Stimulated activated naive CD4-positive, alpha-beta T cell treated with Interleukin-2 at 50 U/mL for 16 hours (primary cell): ENCODE data around the gene IPO4.
"Not testable (repeated sequence)": the region's sequence is repeated elsewhere in the genome, so short reads cannot be mapped to it uniquely, and the experiment has no call there.

ENCODE experiments used
- DNase-seq: peaks from one replicate; lab custom pipeline; 2025; lab: John Stamatoyannopoulos, UW

IPO4 gene

DNA sequence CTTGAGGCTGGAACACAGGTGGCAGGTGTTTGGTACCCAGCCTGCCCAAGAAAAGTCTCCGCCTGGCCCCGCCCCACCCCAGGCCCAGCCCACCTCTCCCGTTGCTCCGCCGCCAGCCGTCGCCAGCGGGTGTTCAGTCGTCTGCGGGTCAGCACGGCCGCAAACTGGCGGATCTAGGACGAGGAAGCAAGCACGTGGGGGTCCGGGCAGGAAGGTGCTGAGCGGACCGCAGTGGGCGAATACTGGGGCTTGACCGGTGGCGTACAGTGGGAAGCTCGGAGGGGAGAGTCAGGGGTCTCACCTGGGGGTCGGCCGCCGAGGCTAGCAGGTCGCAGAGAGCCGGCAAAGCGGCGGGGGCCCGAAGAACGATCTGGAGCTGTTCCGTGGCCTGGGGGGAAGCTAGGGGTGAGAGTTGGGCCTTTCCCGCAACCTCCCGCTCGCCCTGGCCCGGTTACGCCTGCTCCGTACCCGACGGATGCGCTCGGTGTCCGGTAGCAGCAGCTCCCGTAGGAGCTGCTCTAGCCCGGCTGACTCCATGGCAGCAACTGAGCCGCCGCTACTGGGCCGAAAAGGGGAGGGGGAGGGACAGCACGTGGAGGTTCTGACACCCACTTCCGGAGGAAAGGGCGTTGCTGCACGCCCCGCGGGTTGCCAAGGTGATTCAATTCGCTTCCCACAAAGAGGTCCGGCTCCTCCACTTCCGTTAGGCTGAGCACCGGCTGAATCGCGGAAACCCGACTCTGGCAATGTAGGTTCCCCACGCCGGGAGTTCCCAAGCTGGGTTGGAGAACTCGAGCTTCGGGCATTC is at the start of gene IPO4:
Gene IPO4 (minus strand): TSS at position 566 of the 808 bp plus-strand sequence. CDS start 29 bp downstream, at position 537.
- DNase-seq, result peak; percentile 96

- no peak for DNase-seq
Observed at GRCh38 chr14:24238123-24238522, 49.5 kb upstream of the IPO4 start.

GRCh38 chr14:24237463-24237955 is 48.9 kb upstream of the IPO4 start:
- DNase-seq, result no peak

DNA sequence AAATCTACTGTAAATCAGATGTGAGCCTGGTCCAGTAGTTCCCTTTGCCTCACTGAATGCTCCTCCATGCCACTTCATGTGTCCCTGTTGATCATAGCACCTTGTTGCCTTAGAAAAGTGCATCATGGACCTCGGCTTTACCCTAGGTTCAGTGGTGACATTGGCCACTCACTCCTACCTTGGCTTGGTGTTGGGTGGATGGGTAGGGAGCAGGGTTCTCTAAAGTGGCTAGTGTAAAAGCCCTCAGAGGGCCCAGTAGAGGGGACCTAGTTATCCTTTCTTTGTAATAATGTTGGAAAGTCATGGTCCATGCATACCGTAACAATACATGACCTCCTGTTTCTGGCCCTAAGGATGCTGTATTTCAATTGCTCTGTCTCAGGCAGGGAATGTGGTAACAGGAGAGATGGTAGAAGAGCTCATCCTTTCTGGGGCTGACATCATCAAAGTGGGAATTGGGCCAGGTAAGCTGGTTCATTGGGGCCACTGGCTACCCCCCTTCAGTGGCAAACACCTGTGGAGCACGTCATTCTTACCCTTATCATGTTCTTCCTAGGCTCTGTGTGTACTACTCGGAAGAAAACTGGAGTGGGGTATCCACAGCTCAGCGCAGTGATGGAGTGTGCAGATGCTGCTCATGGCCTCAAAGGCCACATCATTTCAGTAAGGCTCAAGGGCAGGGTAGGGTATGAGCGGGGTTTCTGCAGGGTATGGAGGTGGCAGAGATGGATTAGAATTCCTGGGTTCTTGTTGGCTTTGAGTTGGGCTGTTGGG is 48.3 kb upstream of the IPO4 start:
- no peak for DNase-seq

- DNase-seq, result no peak
Observed at GRCh38 chr14:24235804-24236688, 47.4 kb upstream of the IPO4 start.

DNA sequence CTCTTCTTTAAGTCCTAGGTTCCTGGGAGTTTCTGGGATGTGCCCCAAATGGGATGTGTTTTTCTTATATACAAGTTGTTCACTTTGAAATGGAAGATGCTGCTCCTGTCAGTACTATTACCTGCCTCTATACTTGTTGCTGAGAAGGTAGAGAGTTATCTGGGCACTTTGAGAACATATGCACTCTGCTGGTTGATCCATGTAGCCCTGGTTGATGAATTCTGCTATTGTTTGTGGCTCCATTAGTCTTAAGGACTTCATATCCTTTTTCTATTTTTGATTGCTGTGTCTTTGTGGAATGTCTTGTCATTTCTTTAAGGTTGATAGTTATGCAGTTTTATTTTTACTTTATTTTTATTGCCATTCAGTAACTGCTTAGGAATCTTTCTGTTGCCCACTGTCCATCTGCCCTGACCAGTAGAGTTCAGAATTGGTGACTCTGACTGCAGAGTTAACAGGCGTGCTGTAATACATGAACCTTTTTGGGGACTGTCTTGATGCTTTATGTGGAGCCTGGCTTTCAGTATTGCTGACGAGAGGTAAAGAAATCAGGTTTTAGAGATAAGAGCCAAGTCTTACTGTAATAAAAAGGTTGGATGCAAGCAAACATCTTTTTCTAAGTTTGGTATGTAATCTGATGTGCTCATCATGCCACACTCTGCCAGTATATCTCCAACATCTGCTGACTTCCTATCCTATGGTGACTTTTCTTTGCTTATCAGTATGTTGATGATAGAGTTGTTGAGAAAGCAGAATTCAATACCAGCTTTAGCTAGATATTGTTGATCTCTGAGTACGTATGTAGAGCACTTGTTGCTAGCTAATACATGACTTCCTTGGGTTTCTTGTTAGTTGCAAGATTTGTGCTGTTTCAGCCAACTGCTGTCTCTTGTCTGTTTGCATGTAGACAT is 45.7 kb upstream of the IPO4 start:
- no peak for DNase-seq

- no peak for DNase-seq
Observed at GRCh38 chr14:24233538-24233866, 44.9 kb upstream of the IPO4 start.

DNA sequence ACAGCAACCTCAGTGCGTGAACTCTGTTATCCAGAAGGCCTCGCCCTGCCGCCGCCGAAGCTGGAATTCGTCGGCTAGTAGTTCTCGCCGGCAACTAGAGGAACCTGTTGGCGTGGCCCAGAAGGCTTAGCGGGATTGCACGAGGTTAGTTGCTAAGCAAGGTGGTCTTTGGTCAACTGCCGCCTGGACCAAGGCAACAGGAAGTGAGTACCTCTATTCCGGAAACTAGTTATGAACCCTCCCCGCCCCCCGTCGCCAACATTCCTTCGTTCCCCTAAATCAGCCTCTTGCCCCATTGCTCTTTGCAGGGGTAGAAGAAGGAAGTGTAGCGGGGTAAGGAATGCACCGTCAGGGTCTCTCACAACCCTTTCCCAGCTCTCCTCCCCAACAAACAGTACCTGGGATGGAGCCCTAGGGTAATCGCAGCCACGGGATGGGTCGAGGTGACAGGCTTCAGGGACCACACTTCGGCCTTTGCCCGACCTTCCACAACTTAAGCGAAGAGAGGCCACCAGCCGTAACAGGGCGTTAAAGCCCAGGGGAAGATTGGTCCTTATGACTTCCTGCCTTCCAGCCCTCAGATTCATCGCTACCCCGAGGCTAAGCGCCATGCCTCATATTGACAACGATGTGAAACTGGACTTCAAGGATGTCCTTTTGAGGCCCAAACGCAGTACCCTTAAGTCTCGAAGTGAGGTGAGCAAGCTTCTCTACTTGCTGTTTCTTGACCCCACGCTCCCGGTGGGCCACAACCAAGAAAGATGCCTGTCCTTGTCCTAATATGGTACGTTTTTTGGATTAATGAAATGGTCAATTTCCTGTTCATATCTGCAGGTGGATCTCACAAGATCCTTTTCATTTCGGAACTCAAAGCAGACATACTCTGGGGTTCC is 44.3 kb upstream of the IPO4 start, which contains the start of gene GMPR2:
Gene GMPR2 (plus strand): TSS at position 285 of the 893 bp plus-strand sequence. CDS start 325 bp downstream, at position 610.
- DNase-seq, result no peak

DNA sequence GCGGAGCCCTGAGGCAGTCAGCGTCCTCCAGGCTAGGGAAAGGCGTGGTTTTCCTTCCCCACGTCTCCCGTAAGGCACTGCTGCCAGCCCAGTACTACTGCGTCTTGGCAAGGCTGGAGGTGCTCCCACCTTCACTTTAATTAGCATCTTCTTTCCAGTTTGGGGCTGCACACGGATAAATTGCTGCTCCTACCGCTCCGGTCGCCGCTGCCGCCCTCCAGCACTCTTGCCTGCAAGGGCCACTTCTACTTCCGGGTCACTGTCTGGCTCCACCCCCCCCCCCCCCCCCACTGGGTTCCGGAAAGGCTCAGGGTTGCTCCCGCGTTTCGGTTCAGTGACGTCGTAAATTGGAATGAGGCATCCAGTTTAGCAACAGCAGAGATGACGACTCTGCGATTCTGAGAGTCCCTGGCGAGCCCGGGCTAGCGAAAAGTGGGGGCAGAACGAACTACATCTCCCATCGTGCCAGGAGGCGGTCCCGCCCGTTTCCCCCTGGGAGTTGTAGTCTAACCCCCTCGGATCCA is 43.6 kb upstream of the IPO4 start, which contains the start of gene NEDD8:
Gene NEDD8 (minus strand): TSS at position 247 of the 524 bp plus-strand sequence. CDS start 100 bp downstream, at position 147.
- peak; percentile 94 for DNase-seq

- DNase-seq, result no peak
Observed at GRCh38 chr14:24231263-24232120, 42.9 kb upstream of the IPO4 start.

- no peak for DNase-seq
Observed at GRCh38 chr14:24228902-24229301, 40.3 kb upstream of the IPO4 start.

GRCh38 chr14:24226473-24226872 is 37.9 kb upstream of the IPO4 start:
- DNase-seq, result no peak

DNA sequence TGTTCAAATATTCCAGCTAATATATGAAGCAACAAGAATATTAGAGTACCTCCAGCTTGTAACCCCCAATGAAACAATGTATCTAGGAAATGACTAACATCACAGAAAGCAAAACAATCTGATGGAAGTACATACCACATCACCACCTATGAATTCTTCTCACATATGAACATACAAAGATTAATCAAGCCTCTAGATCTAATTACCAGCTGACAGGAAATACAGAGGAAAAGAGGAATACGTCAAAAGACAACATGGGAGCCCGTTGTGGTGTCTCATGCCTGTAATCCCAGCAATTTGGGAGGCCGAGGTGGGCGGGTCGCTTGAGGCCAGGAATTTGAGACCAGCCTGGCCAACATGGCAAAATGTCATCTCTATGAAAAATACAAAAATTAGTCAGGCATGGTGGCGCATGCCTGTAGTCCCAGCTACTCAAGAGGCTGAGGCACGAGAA is 36.0 kb upstream of the IPO4 start:
- DNase-seq, result no peak

DNA sequence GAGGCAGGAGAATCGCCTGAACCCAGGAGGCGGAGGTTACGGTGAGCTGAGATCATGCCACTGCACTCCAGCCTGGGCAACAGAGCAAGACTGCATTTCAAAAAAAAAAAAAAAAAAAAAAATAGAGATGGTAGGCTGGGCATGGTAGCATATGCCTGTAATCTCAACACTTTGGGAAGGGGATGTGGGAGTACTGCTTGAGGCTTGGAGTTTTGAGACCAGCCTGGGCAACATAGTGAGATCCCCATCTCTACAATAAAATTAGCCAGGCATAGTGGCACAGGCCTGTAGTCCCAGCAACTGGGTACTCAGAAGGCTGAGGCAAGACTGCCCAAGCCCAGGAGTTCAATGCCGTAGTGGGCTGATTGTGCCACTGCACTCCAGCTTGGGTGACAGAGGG is 34.4 kb upstream of the IPO4 start:
- DNase-seq, result not testable (repeated sequence)

DNA sequence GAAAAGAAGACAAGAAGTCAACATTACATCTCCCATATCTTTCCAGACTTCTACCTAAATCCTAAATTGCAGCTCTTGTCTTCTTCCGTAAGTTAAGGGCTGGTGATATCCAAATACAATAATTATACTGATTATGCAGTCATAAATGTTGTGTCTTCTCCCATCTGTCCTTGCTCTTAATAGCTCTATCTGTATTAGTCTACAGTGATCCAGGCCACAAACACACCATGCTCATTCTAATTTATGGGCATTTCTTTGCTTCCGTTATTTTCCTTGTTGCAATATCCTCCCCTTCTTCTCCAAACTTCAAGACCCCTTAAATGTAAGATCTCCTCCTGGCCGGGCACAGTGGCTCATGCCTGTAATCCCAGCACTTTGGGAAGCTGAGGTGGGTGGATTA is 30.9 kb upstream of the IPO4 start:
- DNase-seq, result no peak

DNA sequence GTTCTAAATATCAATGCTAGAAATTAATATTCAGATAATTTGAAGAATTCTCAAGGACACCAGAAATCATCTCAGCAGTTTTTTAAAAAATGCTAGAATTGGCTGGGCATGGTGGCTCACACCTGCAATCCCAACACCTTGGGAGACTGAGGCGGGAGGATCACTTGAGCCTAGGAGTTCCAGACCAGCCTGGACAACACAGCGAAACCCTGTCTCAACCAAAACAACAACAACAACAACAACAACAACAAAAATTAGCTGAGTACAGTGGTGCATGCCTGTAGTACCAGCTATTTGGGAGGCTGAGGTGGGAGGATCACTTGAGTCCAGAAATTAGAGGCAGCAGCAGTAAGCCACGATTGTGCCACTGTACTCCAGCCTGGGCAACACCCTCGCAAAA is 30.5 kb upstream of the IPO4 start:
- no peak for DNase-seq

- not testable (repeated sequence) for DNase-seq
Observed at GRCh38 chr14:24216876-24217275, 28.3 kb upstream of the IPO4 start.

DNA sequence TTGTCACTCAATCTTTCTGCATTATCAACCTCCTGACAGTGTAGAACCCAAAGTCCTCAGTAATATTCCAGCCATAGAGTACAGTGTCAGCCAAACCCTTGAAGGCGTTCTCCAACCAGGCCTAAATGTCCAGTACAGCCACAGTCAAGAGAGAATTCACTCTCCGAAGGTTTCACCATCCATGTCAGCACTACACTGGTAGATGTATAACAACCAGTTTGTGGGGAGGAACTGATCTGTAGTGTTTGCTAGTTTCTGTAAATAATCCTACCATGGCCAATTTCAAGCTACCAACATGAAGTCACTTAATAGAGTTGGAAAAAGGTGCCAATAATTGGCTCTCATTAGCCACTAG is 27.7 kb upstream of the IPO4 start:
- DNase-seq, result no peak
